Measurements from ENCODE around the gene MIA2.
"Not testable (repeated sequence)": the region's sequence is repeated elsewhere in the genome, so short reads cannot be mapped to it uniquely, and the experiment has no call there.

- TF ChIP-seq POLR2A, POLR2AphosphoS5 (IDR thresholded peaks at IDR 0.05; ENCODE audit: low read depth, low read length): not testable (repeated sequence)
Measured at GRCh38 chr14:39361556-39361955, 127.8 kb downstream of the MIA2 start.

Data from GM12892 (cell line).